GM10266 (cell line): ENCODE measurements around the gene RET.
"Not testable (repeated sequence)": the region's sequence is repeated elsewhere in the genome, so short reads cannot be mapped to it uniquely, and the experiment has no call there.

Experiments used
- DNase-seq: peaks from one replicate; pipeline ENCODE4 v3.0.0; 2012; ENCODE audit errors: extremely low spot score
- TF ChIP-seq, protein P1 (sequence below): IDR thresholded peaks from 2 replicates; pipeline ENCODE4 v1.5.1; 2012; ENCODE audit warnings: mild to moderate bottlenecking, low read depth; ENCODE audit not compliant: control insufficient read depth, insufficient read depth; ENCODE audit errors: missing control alignments

The RET gene

DNA sequence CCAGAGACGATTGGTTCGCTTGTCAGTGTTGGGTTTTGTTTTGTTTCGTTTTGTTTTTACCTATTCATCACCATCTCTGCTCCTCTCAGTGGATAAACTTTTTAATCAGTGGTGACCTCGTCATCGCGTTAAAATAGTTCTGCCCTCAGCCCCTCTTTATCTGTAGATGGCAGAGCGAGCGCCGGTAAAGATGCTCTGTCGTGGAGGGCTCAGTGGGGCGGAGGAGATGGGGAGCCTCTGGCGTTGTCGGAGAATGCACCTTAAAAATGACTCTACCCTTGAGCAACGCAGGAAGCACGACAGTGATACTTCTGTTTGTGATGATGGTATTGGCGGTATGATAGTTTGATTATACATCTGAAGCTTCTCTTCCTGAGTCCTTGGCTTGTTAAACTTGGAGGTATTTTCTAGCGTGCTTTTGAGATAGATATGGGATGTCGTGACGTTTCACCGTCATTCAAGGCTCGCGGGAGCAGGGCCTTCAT, 61.9 kb downstream of the RET start:
- TF ChIP-seq, protein P1, sequence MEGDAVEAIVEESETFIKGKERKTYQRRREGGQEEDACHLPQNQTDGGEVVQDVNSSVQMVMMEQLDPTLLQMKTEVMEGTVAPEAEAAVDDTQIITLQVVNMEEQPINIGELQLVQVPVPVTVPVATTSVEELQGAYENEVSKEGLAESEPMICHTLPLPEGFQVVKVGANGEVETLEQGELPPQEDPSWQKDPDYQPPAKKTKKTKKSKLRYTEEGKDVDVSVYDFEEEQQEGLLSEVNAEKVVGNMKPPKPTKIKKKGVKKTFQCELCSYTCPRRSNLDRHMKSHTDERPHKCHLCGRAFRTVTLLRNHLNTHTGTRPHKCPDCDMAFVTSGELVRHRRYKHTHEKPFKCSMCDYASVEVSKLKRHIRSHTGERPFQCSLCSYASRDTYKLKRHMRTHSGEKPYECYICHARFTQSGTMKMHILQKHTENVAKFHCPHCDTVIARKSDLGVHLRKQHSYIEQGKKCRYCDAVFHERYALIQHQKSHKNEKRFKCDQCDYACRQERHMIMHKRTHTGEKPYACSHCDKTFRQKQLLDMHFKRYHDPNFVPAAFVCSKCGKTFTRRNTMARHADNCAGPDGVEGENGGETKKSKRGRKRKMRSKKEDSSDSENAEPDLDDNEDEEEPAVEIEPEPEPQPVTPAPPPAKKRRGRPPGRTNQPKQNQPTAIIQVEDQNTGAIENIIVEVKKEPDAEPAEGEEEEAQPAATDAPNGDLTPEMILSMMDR: no peak
- DNase-seq: peak; percentile 65

DNA sequence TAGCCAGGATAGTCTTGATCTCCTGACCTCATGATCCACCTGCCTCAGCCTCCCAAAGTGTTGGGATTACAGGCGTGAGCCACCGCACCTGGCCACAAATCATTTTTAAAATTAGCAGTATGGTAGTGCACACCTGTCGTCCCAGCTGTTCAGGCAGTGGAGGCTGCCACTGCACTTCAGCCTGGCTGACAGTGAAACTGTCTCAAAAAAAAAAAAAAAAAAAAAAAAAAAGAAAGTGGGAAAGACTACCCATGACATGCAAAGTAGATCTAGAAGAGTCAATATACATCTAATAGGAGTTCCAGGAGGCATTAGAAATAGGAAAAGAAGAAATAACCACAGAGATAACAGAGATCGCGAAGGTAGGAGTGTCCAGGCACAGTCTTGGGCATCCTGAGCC, 64.6 kb downstream of the RET start:
- TF ChIP-seq, protein P1: no peak
- no peak for DNase-seq

DNA sequence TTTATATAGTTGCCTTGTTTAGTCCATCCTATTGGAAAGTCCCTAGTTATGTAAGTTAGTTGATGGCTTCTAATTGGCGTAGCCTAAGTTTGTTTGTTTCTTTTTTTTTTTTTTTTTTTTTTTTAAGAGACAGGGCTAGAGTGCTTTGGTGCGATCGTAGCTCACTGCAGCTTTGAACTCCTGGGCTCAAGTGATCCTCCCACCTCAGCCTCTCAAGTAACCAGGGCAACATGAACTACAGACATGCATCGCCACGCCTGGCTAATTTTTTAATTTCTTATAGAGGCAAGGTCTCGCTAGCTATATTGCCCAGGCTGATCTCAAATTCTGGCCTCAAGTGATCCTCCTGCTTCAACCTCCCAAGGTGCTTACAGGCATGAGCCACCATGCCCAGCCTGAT, 68.4 kb downstream of the RET start:
- TF ChIP-seq, protein P1: no peak
- DNase-seq: no peak

DNA sequence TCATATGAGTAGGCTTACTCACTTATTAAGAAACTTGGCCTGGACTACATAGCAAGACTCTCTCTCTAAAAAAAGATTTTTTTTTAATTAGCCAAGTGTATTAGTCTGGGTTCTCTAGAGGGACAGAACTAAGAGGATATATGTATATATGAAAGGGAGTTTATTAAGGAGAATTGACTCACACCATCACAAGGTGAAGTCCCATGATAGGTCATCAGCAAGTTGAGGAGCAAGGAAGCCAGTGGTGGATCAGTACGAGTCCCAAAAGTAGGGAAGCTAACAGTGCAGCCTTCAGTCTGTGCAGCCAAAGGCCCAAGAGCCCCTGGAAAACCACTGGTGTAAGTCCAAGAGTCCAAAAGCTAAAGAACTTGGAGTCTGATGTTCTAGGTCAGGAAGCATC, 69.1 kb downstream of the RET start:
- not testable (repeated sequence) for DNase-seq

DNA sequence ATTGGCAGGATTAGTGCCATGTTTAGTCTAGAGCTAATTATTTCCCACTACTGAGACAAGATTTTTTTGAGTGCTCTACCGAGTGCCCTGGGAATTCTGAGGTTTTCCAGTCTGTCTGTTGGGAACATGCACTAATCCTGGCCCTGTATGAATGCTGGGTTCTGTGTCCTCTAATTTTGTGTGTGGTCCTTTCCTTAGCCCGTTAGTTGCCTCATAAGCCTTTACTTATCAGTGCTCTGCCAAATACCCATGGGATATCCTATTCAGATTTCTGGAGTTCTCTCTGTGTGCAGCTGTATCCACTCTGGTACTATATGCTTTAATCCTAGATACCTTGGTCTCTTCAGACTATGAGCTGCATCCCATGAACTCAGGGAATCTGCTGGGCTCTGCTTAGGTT, 74.5 kb downstream of the RET start:
- TF ChIP-seq, protein P1: no peak

GRCh38 chr10:43153901-43154300, 77.0 kb downstream of the RET start:
- TF ChIP-seq, protein P1: no peak
- no peak for DNase-seq

More for the DNA sequence above, 74.5 kb downstream of the RET start:
- no peak for DNase-seq

GRCh38 chr10:43155221-43155620, 78.4 kb downstream of the RET start:
- DNase-seq: no peak
- TF ChIP-seq, protein P1: no peak

- TF ChIP-seq, protein P1: no peak
- no peak for DNase-seq
Observed at GRCh38 chr10:43155741-43156140, 78.9 kb downstream of the RET start.
